GM19455 (cell line): ENCODE data around the gene ERN1.

ENCODE experiments used
- ATAC-seq: cut with Tn5 transposase; IDR thresholded peaks from one replicate; pipeline ENCODE4 v1.9.1; 2021; ENCODE audit not compliant: unreplicated experiment

Gene ERN1

GRCh38 chr17:64037180-64037579 lies 92.8 kb downstream of the ERN1 start:
- ATAC-seq = no peak

- ATAC-seq = no peak
Observed at GRCh38 chr17:64036198-64036922, 93.6 kb downstream of the ERN1 start.

GRCh38 chr17:64032081-64032480 lies 97.9 kb downstream of the ERN1 start:
- no peak for ATAC-seq

DNA sequence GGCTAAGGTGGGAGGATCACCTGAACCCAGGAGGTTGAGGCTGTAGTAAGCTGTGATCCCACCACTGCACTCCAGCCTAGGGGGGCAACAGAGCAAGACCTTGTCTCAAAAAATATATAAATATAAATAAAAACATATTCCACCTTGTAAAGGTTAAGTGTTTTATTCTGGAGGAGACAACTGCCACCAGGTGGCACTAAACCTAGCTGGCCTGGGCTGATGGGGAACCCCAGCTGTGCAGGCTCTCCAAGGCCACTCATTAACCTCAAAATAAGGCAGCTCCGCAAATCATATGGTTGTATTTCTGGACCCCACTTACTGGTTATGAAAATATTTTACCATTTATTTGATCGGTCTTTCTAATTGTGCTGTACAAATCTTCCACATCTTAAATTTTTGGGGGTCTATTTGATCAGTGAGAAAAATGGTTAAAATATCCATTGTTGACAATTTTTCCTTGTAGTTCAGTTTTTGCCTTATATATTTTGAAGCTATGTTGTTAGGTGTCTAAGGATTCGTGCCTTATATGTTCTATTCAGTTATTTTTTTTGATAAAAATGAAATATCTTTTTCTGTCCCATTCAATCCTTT lies 101.0 kb downstream of the ERN1 start:
- no peak for ATAC-seq

- ATAC-seq = peak; percentile 67
Observed at GRCh38 chr17:64025732-64026294, 104.1 kb downstream of the ERN1 start.

GRCh38 chr17:64024781-64025731 lies 104.9 kb downstream of the ERN1 start:
- no peak for ATAC-seq

GRCh38 chr17:64024215-64024654 lies 105.7 kb downstream of the ERN1 start:
- no peak for ATAC-seq

DNA sequence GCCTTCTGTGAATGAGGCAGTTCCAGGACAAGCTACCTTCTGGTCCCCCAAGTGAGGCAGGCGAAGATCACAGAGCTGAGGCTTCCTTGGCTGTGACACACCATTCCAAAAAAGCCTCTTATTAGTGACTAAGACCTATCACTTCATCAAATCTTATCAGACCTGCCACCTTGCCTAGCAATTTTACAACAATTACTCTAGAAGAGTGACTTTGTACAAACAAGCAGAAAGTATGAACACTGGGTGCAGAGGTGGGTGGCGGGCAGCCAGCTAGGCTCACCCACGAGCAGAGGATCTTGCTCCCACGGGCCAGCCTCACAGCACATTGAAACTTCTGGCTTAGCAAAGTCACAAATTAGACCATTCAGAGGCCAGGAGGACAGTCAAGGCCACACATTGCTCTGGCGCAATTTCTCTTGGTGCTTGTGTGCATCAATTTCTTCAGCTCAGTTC lies 107.3 kb downstream of the ERN1 start:
- ATAC-seq = no peak

- ATAC-seq = peak; percentile 67
Observed at GRCh38 chr17:64020056-64020766, 109.7 kb downstream of the ERN1 start, which contains the start of gene ICAM2. ICAM2 (minus strand) TSS chr17:64020633; CDS start chr17:64006691, 13,942 bp downstream.

GRCh38 chr17:64019551-64019961 lies 110.4 kb downstream of the ERN1 start:
- peak; percentile 8 for ATAC-seq

DNA sequence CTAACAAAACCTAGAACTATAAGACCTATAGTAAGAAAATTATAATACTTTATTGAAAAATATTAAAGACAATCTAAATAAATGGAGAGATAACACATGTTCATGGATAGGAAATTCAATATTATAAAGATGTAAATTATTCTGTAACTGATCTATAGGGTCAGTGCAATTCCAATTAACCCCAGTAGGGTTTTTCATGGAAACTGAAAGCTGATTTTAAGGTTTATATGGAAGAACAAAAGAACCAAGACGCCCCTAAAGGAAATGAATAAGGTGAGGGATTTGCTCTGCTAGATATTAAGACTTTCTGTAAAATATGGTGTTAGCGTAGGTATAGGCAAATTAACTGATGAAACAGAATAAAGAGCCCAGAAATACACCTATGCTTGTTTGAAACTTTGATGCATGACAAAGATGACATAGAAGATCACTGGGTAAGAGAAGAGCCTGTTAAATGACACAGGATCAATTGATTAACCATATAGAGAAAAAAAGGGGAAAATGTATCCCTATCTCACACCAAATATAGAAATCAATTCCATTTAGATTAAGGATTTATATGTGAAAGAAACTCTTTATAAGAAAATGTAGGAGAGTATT lies 112.5 kb downstream of the ERN1 start:
- no peak for ATAC-seq

- no peak for ATAC-seq
Observed at GRCh38 chr17:64016974-64017373, 113.0 kb downstream of the ERN1 start.

GRCh38 chr17:64016231-64016784 lies 113.6 kb downstream of the ERN1 start:
- ATAC-seq = no peak

DNA sequence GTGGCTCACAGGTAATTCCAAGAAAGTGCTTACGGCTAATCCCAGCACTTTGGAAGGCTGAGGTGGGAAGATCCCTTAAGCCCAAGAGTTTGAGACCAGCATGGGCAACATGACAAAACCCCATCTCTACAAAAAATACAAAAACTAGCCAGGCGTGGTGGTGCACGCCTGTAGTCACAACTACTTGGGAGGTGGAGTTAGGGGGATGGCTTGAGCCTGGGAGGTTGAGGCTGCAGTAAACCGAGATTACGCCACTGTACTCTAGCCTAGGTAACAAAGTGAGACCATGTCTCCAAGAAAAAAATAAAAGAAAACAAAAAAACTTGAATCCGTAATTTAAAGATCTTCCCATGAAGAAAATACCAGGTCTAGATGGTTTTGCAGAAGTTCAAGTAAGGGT lies 114.5 kb downstream of the ERN1 start:
- no peak for ATAC-seq

GRCh38 chr17:64009571-64010402 lies 120.2 kb downstream of the ERN1 start:
- no peak for ATAC-seq

DNA sequence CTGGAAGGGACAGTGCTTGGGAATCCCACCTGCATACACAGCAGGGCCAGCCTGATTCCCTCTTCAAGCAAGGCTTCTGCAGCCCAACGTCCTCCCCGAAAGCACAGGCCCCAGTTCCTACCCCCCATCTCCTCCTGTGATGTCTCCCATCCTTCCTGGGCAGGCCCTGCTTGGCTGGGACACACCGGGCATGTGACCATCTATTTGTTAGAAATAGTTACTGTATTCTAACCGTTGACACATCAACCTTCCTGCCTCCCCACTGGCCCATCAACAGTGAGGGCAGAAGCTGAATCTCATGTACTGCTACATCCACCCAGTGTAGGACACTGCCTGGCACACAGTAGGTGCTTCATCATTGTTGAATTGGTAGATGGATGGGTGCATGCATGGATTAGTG lies 121.1 kb downstream of the ERN1 start:
- ATAC-seq = no peak

DNA sequence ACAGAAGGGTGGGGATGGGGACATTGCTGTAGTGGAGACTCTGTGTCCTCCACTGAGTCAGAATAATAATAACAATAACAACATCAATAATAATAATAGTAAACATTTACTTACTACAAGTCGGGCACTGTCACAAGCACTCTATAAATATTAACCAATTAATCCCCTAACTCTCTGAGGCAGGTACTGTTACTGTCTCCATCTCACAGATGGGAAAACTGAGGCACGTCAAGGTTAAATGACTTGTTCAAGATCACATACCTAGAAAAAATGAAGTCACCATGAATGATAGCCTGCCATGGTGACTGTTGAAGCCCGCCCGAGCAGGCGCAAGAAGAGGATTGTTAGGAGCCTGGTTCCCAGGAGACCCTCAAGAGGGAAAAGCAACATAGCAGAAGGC lies 121.6 kb downstream of the ERN1 start:
- ATAC-seq = no peak

GRCh38 chr17:64007838-64008282 lies 122.1 kb downstream of the ERN1 start:
- no peak for ATAC-seq
